Astrocyte of the spinal cord (primary cell): ENCODE data around the gene LTBP2.

Experiments
- DNase-seq: peaks from one replicate; pipeline ENCODE4 v3.0.0; 2011; ENCODE audit warnings: low read depth, low spot score
- H3K4me3 ChIP-seq: 2 replicates; pipeline ENCODE4 v1.5.1; 2011; ENCODE audit warnings: low read depth, mild to moderate bottlenecking, low read length, moderate library complexity
- CTCF ChIP-seq: IDR thresholded peaks from 2 replicates; pipeline ENCODE4 v1.5.1; 2012; ENCODE audit warnings: low read depth, mild to moderate bottlenecking, low read length, inconsistent platforms
- in situ Hi-C: cut with HindIII; loops from 2 replicates; pipeline ENCODE4 v1.10.0; 2017; ENCODE audit warnings: low sequenced_read_pairs

Gene LTBP2

DNA sequence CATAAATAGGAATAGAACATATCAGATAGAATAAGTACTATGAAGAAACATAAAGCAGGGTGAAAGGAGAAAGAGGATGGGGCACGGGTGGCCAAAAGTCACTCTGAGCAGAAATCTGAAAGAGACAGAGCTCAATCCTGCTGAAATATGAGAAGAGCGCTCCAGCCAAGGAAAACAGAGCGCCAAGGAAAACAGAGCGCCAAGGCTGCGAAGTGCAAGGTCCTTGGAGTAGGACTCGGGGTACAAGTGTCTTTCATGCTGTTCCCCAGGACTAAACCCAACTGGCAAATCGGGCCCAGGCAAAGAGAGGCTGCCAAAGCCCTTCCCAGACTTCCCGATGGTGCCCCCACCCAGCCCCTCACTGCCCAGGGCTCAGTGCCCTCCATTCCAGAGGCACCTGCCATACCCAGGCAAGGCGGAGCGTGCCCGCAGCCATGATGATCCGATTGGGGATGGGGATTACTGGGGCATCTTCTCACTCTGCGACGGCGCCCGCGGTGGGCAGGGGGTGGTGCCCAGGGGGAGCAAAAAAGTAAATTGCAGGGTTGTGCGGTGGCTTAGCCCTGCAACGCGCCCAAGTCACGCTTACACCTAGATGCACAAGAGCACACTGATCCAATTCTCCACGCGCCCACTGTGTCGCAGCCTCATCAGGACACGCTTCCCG lies 1.7 kb downstream of the LTBP2 start:
- no peak for TF ChIP-seq CTCF
- in situ Hi-C loops = no loop called here
- peak overlapping the region; percentile 74 for H3K4me3 ChIP-seq
- DNase-seq = no peak

- in situ Hi-C loops = no loop called here
- peak; percentile 56 for DNase-seq
- TF ChIP-seq CTCF = no peak
- H3K4me3 ChIP-seq = peak overlapping the region; percentile 74
These were observed 2.3 kb downstream of the LTBP2 start for GRCh38 chr14:74609721-74610120.

DNA sequence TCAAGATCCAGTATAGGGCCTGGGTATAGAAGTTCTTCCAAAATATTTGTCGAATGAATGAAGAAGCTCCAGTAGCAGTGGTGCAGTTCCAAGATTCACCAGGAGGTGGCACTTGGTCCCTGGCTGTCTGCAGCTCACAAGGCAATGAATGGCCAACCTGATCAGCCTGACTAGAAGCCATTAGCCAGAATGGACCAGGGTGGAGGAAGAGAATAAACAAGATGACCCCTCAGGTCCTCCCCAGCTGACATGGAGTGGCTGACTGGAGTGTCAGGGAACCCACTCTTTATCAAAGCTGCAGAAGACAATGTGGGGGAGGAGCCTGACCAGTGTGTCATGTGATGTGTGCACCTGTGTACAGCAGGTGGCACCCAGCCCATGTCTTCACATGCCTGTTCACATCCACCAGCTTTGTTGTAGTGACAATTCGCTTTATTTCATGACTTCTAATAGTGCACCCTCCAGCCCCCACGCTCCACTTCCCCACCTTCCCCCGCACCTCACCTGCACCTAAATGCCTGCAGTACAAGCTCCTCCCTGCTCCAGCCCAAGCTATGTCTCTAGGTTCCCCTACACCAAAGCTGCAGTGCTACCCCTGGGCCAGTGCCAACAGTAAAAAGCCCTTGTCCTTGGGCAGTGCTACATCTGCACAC lies 3.0 kb downstream of the LTBP2 start:
- in situ Hi-C loops = no loop called here
- DNase-seq = peak; percentile 87
- peak; percentile 98 for TF ChIP-seq CTCF
- peak overlapping the region; percentile 74 for H3K4me3 ChIP-seq

- no peak for DNase-seq
- no peak overlapping the region for H3K4me3 ChIP-seq
- in situ Hi-C loops = no loop called here
- TF ChIP-seq CTCF = no peak
These were observed 5.3 kb downstream of the LTBP2 start for GRCh38 chr14:74606727-74607126.

GRCh38 chr14:74605531-74606223 lies 6.4 kb downstream of the LTBP2 start:
- TF ChIP-seq CTCF = no peak
- in situ Hi-C loops = no loop called here
- H3K4me3 ChIP-seq = no peak overlapping the region
- no peak for DNase-seq

DNA sequence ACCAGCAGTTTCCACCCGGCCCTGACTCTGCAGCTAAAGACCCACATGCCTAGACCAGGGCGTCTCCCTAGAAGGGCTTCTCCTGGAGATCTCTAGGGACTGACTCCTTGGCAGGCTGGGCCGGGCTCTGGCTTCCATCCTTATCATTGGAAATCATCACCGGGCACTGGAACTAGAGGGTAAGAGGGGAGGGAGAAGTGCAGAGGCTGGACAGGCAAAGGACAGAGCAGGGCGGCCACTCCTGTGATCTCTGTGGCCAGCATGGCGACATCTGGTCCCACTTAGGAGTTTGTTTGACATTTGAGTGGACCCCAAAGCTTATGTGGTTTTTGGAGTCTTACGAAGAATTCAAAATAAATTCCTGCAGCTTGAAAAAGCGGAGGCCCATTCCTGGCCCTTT lies 7.1 kb downstream of the LTBP2 start:
- no peak for DNase-seq
- no peak for TF ChIP-seq CTCF
- H3K4me3 ChIP-seq = no peak overlapping the region
- in situ Hi-C loops = no loop called here
